HG03460 (cell line): Measurements from ENCODE around the gene CPNE4.
A peak's percentile ranks its signal among the peaks of the same experiment; 100 is the strongest.

Experiments
- ATAC-seq: cut with Tn5 transposase; IDR thresholded peaks from one replicate; pipeline ENCODE4 v1.9.1; 2021; ENCODE audit not compliant: unreplicated experiment

The CPNE4 gene

GRCh38 chr3:131610174-131610573, 424.6 kb downstream of the CPNE4 start:
- no peak for ATAC-seq

- no peak for ATAC-seq
These were observed 426.1 kb downstream of the CPNE4 start for GRCh38 chr3:131608741-131609140.

GRCh38 chr3:131608296-131608695, 426.5 kb downstream of the CPNE4 start:
- no peak for ATAC-seq

- ATAC-seq, result no peak
These were observed 428.9 kb downstream of the CPNE4 start for GRCh38 chr3:131605916-131606315.

GRCh38 chr3:131602011-131602779, 432.6 kb downstream of the CPNE4 start:
- ATAC-seq, result no peak

- ATAC-seq, result no peak
These were observed 437.0 kb downstream of the CPNE4 start for GRCh38 chr3:131597816-131598215.

- ATAC-seq, result no peak
These were observed 437.9 kb downstream of the CPNE4 start for GRCh38 chr3:131596884-131597283.

GRCh38 chr3:131591394-131592014, 443.3 kb downstream of the CPNE4 start:
- ATAC-seq, result no peak

GRCh38 chr3:131586277-131586676, 448.5 kb downstream of the CPNE4 start:
- no peak for ATAC-seq

GRCh38 chr3:131582438-131582837, 452.4 kb downstream of the CPNE4 start:
- no peak for ATAC-seq

- ATAC-seq, result no peak
These were observed 466.4 kb downstream of the CPNE4 start for GRCh38 chr3:131568460-131568859.

- no peak for ATAC-seq
These were observed 470.0 kb downstream of the CPNE4 start for GRCh38 chr3:131564812-131565211.

- no peak for ATAC-seq
These were observed 473.3 kb downstream of the CPNE4 start for GRCh38 chr3:131561511-131561910.

- no peak for ATAC-seq
These were observed 474.0 kb downstream of the CPNE4 start for GRCh38 chr3:131560795-131561194.

GRCh38 chr3:131555456-131555855, 479.4 kb downstream of the CPNE4 start:
- no peak for ATAC-seq

- ATAC-seq, result peak; percentile 93
These were observed 481.1 kb downstream of the CPNE4 start for GRCh38 chr3:131553495-131554247.

- ATAC-seq, result no peak
These were observed 483.1 kb downstream of the CPNE4 start for GRCh38 chr3:131551761-131552160.

- no peak for ATAC-seq
These were observed 484.0 kb downstream of the CPNE4 start for GRCh38 chr3:131550562-131551465.

- no peak for ATAC-seq
These were observed 485.5 kb downstream of the CPNE4 start for GRCh38 chr3:131549340-131549739.

GRCh38 chr3:131547585-131547984, 487.2 kb downstream of the CPNE4 start:
- no peak for ATAC-seq

- ATAC-seq, result no peak
These were observed 488.4 kb downstream of the CPNE4 start for GRCh38 chr3:131546441-131546840.
